ENCODE results near the gene SMOC2. TPM values are rescaled to one million over a fixed set of nuclear protein-coding genes. Genes with fewer than 3 reads are reported as not detected.

Gene SMOC2
- total RNA-seq, 1 experiment from 2014 or later = 2.1 TPM

DNA sequence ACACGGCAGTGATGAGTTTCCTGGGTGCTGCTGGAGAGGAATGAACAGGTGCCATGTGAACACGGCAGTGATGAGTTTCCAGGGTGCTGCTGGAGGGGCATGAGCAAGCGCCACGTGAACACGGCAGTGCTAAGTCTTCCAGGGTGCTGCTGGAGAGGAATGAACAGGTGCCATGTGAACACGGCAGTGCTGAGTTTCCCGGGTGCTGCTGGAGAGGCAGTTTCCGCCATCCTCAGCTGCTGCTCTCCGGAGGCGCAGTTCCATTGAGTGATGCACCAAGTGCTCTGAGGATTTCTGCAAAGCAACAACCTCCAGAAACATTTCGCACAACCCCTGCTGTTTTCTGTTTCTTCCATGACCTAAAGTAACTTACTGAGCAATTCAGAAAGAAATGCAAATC, 155.4 kb downstream of the SMOC2 start:
- H3K79me1 ChIP-seq (ENCODE audit: insufficient read depth, low read depth, low read length, poor library complexity, severe bottlenecking) = no peaks in the 10 kb centered on the region
- H2BK20ac ChIP-seq (ENCODE audit: low read depth, low read length, poor library complexity, severe bottlenecking) = no peak overlapping the region
- H4K8ac ChIP-seq (replicated peaks; ENCODE audit: insufficient read length, low read depth, low read length) = no peak overlapping the region
- Mint-ChIP-seq H3K27ac (no peak overlapping the region), H3K36me3 (ENCODE audit: insufficient read depth in 1 of 3, low read depth in 3 of 3) (peaks cover 0 to 6% (median 3%) of the 10 kb centered on the region in 3 experiments; a peak in 2 of 7 replicates), H3K27me3 (ENCODE audit: low read depth) (no peaks in the 10 kb centered on the region; the same call in 1 of the 2 replicates), H3K4me3 (no peak overlapping the region), H3K9me3 (peaks cover 2 to 3% of the 10 kb centered on the region in 2 experiments; a peak in 4 of 5 replicates), H3K4me1 (0 out of 4 replicates have a peak, but pooled peaks cover 4 to 8% of the 10 kb centered on the region in 2 experiments)
- no peak overlapping the region for H3K4me2 ChIP-seq (ENCODE audit: insufficient read depth, insufficient read length, low read length)
- no peaks in the 10 kb centered on the region for H3K27me3 ChIP-seq (ENCODE audit: insufficient read depth, low read length)
- no peak overlapping the region for H3K27ac ChIP-seq (ENCODE audit: insufficient read length, low read depth, low read length)
- H3K23ac ChIP-seq (ENCODE audit: insufficient read length, low read depth, low read length) = no peak overlapping the region
- no peak overlapping the region for H2AFZ ChIP-seq (ENCODE audit: low read length)
- H3K18ac ChIP-seq (ENCODE audit: insufficient read length, low read depth, low read length) = no peak overlapping the region
- no peak overlapping the region for H2AK5ac ChIP-seq (ENCODE audit: insufficient read length, low read length)
- H3K14ac ChIP-seq (ENCODE audit: insufficient read depth, low read length) = no peak overlapping the region; the same call in 1 of the 2 replicates
- H3K9ac ChIP-seq (ENCODE audit: extremely low read depth, insufficient read length, low read length) = no peak overlapping the region
- H2BK120ac ChIP-seq (ENCODE audit: low read depth, low read length, poor library complexity, severe bottlenecking) = no peak overlapping the region
- no peaks in the 10 kb centered on the region for H3K23me2 ChIP-seq (ENCODE audit: insufficient read length, low read depth, low read length, poor library complexity, severe bottlenecking)
- no peak overlapping the region for H4K91ac ChIP-seq (ENCODE audit: insufficient read length, low read depth, low read length)
- DNase-seq = no peak
- no peak overlapping the region for H3K4ac ChIP-seq (ENCODE audit: low read depth, low read length)
- no peak overlapping the region for H2BK12ac ChIP-seq (ENCODE audit: insufficient read length, low read depth, low read length)
- no peak overlapping the region for H2BK15ac ChIP-seq (ENCODE audit: low read depth, low read length)
- H3K56ac ChIP-seq (ENCODE audit: insufficient read length, low read depth, low read length) = no peak overlapping the region
- H3K79me2 ChIP-seq (ENCODE audit: insufficient read depth, low read length) = no peaks in the 10 kb centered on the region
- H3T11ph ChIP-seq (ENCODE audit: low read length) = no peak overlapping the region
- H3K9me3 ChIP-seq (ENCODE audit: control insufficient read depth, low read depth, low read length) = no peaks in the 10 kb centered on the region
- no peak overlapping the region for H4K5ac ChIP-seq (ENCODE audit: insufficient read length, low read depth, low read length)
- no peak overlapping the region for H2BK5ac ChIP-seq (ENCODE audit: insufficient read length, low read length)
- TF ChIP-seq, protein P1, sequence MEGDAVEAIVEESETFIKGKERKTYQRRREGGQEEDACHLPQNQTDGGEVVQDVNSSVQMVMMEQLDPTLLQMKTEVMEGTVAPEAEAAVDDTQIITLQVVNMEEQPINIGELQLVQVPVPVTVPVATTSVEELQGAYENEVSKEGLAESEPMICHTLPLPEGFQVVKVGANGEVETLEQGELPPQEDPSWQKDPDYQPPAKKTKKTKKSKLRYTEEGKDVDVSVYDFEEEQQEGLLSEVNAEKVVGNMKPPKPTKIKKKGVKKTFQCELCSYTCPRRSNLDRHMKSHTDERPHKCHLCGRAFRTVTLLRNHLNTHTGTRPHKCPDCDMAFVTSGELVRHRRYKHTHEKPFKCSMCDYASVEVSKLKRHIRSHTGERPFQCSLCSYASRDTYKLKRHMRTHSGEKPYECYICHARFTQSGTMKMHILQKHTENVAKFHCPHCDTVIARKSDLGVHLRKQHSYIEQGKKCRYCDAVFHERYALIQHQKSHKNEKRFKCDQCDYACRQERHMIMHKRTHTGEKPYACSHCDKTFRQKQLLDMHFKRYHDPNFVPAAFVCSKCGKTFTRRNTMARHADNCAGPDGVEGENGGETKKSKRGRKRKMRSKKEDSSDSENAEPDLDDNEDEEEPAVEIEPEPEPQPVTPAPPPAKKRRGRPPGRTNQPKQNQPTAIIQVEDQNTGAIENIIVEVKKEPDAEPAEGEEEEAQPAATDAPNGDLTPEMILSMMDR (conservative IDR thresholded peaks at IDR 0.05) = no peak
- no peaks in the 10 kb centered on the region for H4K20me1 ChIP-seq (ENCODE audit: control insufficient read depth, insufficient read depth, insufficient read length)
- no peaks in the 10 kb centered on the region for H3K4me1 ChIP-seq (ENCODE audit: insufficient read depth, low read length)
- WGBS (ENCODE audit: extremely low coverage, insufficient read length, low lambda C conversion rate) = no CpG with 5 or more reads among the region's 11 CpGs
